HepG2 (cell line): ENCODE measurements around the gene PRR30. TPM values are rescaled to one million over a fixed set of nuclear protein-coding genes. Genes with fewer than 3 reads are reported as not detected.
A peak's percentile ranks its signal among the peaks of the same experiment; 100 is the strongest.

Source experiments
- ATF4 ChIP-seq, 2 experiments: fragments of 450-650 bp in 1 of 2; sonication (generic) in 1 of 2; formaldehyde crosslinking; IDR thresholded peaks; 2 replicates each; pipeline versions ENCODE4 v1.5.0 to v1.8.0; 2020 to 2022; ENCODE audit warnings: mild to moderate bottlenecking in 1 of 2, missing genetic modification reagents in 1 of 2
- IRX3 ChIP-seq: sonication (generic); formaldehyde crosslinking; IDR thresholded peaks from 2 replicates; pipeline ENCODE4 v1.8.1; 2023; ENCODE audit warnings: mild to moderate bottlenecking, low read depth, missing genetic modification reagents, borderline replicate concordance
- SP4 ChIP-seq: sonication (generic); formaldehyde crosslinking; IDR thresholded peaks from 2 replicates; pipeline ENCODE4 v1.8.1; 2023; ENCODE audit warnings: mild to moderate bottlenecking, missing genetic modification reagents
- TCF7 ChIP-seq: sonication (generic); IDR thresholded peaks from 2 replicates; pipeline ENCODE4 v1.6.1; 2016; ENCODE audit warnings: antibody characterized with exemption, low read depth
- ZHX2 ChIP-seq, 2 experiments: sonication (generic) in 1 of 2; formaldehyde crosslinking in 1 of 2; IDR thresholded peaks; 2 replicates each; pipeline versions ENCODE4 v1.6.1 to v1.9.0; 2014 to 2022; ENCODE audit warnings: antibody characterized with exemption in 1 of 2, borderline replicate concordance in 1 of 2, inconsistent platforms in 1 of 2, low read depth in 1 of 2, missing genetic modification reagents in 1 of 2
- ZNF276 ChIP-seq: sonication (generic); formaldehyde crosslinking; IDR thresholded peaks from 2 replicates; pipeline ENCODE4 v1.4.0; 2020; ENCODE audit warnings: mild to moderate bottlenecking, low read depth, missing genetic modification reagents
- ZNF441 ChIP-seq: sonication (generic); formaldehyde crosslinking; IDR thresholded peaks from 2 replicates; pipeline ENCODE4 v1.7.0; 2021; ENCODE audit warnings: missing genetic modification reagents, borderline replicate concordance
- ZNF512B ChIP-seq: sonication (generic); formaldehyde crosslinking; IDR thresholded peaks from 2 replicates; pipeline ENCODE4 v1.5.1; 2020; ENCODE audit warnings: missing genetic modification reagents, mild to moderate bottlenecking, borderline replicate concordance
- ZNF547 ChIP-seq: sonication (generic); formaldehyde crosslinking; IDR thresholded peaks from 2 replicates; pipeline ENCODE4 v1.5.1; 2020; ENCODE audit warnings: mild to moderate bottlenecking, missing genetic modification reagents
- ZNF597 ChIP-seq: sonication (generic); formaldehyde crosslinking; IDR thresholded peaks from 2 replicates; pipeline ENCODE4 v1.5.0; 2020; ENCODE audit warnings: missing genetic modification reagents
- polyA plus RNA-seq, 8 experiments: library from polyadenylated mRNA; depleted of rRNA in 3 of 8; stranded (reverse) in 7 of 8; unstranded in 1 of 8; fragments of >200 nt; fragmentation: Illumina TruSeq in 4 of 8; extraction: Trizol in 4 of 8; gene quantifications; 2 replicates each; pipeline versions ENCODE4 v1.2.1 to v1.2.3, GENCODE V29; 2011 to 2016; ENCODE audit warnings: low read depth in 4 of 8, missing spikeins in 1 of 8, mixed read lengths in 1 of 8; ENCODE audit not compliant: insufficient read depth in 1 of 8
- total RNA-seq, 5 experiments: library from RNA; depleted of rRNA; stranded (reverse); fragments of >200 nt; fragmentation: Illumina TruSeq; extraction: Trizol; gene quantifications; 2 replicates each; pipeline ENCODE4 v1.2.3, GENCODE V29; 2016; ENCODE audit warnings: low read depth in 1 of 5

The PRR30 gene
- total and polyA plus RNA-seq, 2 of the 13 experiments (the other 11 are each of a cell fraction or from before 2014, with no cell fraction given): not detected

- peak; percentile 86; the same call in 1 of the 2 replicates for TF ChIP-seq ZNF512B
- peak; percentile 15; the same call in 1 of the 2 replicates for TF ChIP-seq TCF7
- TF ChIP-seq IRX3: no peak
- peak; percentile 43 for TF ChIP-seq ZNF547 (CRISPR knock-in tag)
- no peak for TF ChIP-seq ZNF597 (CRISPR knock-in tag)
- peak; percentile 25; the same call in 1 of the 2 replicates for TF ChIP-seq ZNF441
- no peak for TF ChIP-seq ATF4 (CRISPR knock-in tag; IDR thresholded peaks at IDR 0.05)
- 0 out of 2 replicates have a peak, but pooled peaks have one; percentile 52 for TF ChIP-seq SP4 (CRISPR knock-in tag)
- TF ChIP-seq ZNF276 (CRISPR knock-in tag): 0 out of 2 replicates have a peak, but pooled peaks have one; percentile 17
- TF ChIP-seq ZHX2 (IDR thresholded peaks at IDR 0.05; ENCODE audit: low read depth): peak; percentile 61
- no peak for TF ChIP-seq ZHX2 (CRISPR knock-in tag; IDR thresholded peaks at IDR 0.05; ENCODE audit: borderline replicate concordance)
Observed at GRCh38 chr2:27092696-27093429, 46.3 kb downstream of the PRR30 start (continued).
